NCI-H345 (cell line): ENCODE measurements around the gene GOLGA6D.
"Not testable (repeated sequence)": the region's sequence is repeated elsewhere in the genome, so short reads cannot be mapped to it uniquely, and the experiment has no call there.

ENCODE experiments used
- DNase-seq: peaks from one replicate; lab custom pipeline; 2025; lab: John Stamatoyannopoulos, UW

The GOLGA6D gene

GRCh38 chr15:75293660-75294059, 11.0 kb downstream of the GOLGA6D start:
- DNase-seq = not testable (repeated sequence)

DNA sequence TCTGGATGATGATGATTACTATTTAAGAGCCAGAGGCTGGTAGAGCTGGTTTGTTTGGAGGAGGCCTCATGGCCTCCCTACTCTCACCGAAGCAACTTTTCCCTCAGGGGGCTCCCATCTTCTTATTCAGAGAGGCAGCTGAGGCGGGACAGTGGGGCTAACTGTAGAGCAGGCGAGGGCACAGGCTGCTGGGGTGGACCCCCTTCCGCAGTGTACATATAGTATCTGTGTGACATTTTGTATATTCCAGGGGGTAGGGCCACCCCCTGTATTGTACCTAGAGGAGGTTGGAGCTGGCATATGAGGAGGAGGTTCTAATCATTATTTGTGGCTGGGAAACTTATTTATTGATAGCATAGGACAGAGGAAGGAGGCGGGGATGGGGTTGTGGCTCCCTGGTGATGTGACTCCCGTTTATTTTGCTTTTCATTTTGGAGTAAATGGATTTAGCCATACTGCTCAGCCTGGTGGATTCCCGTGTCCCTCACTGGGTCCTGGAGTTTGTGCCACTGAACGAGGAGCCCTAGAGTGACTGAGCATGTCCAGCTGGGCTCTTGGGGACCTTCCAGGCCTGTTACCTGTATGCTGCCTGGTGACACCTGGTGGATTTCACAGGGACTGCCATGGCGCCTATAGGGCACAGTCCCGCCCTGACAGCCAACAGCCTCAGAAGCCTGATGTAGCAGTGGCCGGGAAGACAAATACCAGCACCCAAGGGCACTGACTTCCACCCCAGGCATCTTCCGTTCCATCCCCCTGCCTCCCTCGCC, 16.1 kb downstream of the GOLGA6D start:
- DNase-seq = not testable (repeated sequence)

DNA sequence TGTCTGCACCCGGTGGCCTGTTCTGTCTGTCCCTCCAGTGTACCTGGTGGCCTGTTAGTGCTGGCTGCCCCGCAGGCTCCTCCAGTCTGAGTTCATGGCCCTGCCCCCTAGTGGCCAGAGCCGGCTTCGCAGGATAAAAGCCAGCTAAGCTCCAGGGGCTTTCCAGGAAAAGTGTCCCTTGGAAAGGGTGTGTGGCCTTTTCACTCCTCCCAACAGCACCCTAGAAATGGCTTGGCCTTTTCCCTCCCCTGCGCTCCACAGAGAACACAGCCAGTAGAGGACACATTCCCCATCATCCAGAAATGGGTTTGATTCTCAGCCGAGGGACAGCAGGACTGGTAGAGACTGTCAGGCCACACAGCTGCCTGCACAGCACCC, 16.7 kb downstream of the GOLGA6D start:
- not testable (repeated sequence) for DNase-seq

- not testable (repeated sequence) for DNase-seq
These were observed 17.4 kb downstream of the GOLGA6D start for GRCh38 chr15:75300026-75300425.

GRCh38 chr15:75302318-75302717, 19.7 kb downstream of the GOLGA6D start:
- no peak for DNase-seq

- not testable (repeated sequence) for DNase-seq
These were observed 20.1 kb downstream of the GOLGA6D start for GRCh38 chr15:75302753-75303152.

DNA sequence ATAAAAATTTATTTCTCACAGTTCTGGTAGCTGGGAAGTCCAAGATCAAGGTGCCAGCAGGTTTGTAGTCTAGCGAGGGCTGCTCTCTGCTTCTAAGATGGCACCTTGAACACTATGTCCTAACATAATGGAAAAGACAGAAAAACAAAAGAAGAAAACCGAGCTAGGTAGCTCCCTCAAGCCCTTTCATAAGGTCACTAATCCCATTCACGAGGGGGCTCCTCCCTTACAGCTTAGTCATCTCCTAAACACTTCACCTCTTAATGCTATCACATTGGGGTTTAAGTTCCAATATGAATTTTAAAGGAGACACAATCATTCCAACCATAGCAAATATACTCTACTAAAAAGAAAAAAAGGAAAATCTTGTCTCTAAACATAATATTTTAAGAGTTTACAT, 23.6 kb downstream of the GOLGA6D start:
- no peak for DNase-seq

DNA sequence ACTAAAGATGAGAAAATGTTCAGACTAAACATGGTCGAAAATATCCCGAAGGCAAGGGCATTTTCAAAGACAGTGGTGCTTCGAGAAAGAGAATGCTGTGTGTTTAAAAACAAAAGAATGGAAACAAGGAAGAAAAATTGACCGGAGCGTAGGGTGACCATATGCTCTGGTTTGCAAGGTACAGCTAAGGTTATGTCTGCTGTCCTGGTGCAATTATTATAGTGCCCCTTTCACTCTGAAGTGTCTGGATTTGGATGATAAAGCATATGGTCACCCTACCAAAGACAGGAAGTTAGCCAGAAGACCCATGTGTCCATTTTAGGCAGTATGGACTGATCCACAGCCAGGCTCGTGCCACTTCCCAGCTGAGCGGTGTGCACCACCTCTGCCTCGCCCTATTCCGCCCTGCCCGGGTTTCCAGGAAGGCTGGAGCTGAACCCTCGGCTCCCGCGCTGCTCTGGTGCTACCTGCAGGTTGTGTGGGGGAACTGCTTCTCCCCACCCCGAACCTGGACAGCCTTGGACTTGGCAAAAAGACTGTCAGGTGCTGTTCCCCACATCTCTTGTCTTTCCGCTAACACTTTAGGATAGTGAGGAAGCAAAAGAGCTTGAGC, 25.2 kb downstream of the GOLGA6D start:
- peak; percentile 11 for DNase-seq

- DNase-seq = no peak
These were observed 27.1 kb downstream of the GOLGA6D start for GRCh38 chr15:75309711-75310110.

- DNase-seq = not testable (repeated sequence)
These were observed 29.9 kb downstream of the GOLGA6D start for GRCh38 chr15:75312548-75312947.

DNA sequence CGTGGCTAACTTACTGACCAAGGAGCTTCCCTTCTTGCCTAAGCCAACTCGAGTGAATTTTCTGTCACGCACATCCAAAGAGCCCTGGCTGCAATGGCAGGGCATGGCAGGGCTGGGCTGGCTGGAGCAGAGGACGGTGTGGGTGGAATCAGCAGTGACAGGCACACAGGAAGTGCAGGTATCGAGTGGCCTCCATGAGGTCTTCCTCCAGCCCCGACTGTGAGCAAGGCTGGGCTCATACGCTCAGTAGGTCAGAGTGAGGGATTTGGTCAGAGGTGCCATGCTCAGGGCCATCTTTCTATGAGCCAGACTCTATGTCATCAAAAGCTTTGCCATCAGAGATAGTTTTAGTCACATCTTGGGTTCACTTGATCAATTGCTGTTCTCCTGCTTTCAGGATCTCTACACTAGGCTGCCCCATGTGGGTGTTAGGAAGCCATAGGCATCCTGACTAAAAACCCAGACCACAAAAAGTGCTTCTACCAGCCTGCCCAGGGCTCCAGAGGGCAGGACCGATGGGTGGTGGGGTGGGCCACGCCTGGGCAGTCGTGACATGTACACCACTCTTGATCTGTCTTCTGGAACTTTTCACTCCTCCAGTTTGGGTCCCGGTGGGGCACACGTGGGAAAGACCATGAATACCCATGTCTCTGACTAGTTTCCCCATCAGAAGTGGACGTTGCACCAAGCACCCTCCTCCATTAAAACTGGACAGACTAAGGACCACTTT, 30.6 kb downstream of the GOLGA6D start:
- no peak for DNase-seq

- DNase-seq = no peak
These were observed 32.1 kb downstream of the GOLGA6D start for GRCh38 chr15:75314552-75315290.

DNA sequence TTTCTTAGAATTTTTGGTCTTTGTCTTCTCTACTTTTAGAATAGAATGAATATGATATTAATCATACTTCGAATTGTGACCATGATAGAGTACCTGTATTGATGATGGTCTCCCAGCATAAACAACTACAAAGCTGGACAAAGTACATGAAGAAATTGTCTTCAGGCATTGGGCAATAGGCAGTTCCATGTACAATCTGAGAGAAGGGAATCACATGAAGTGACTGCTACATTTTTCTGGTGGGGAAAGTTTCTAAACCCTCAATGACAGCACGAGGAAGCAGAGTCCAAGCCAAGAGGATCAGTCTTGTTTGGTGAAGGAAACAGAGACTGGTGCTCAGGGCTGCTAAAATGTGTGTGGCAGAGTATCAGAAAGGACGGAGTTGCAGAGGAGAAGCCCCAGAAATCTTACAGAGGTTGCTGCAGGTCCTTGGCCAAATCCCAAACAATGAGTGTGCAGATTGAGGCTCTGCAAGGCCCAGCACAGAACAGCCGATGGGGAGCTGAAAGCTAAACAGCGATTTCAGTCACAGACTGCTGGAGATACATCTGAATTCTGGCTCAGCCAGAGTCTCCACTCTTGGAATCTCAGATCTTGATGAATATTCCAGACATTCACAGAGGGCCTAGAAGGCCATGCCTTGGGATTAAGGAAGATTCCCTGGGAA, 36.7 kb downstream of the GOLGA6D start:
- DNase-seq = not testable (repeated sequence)

DNA sequence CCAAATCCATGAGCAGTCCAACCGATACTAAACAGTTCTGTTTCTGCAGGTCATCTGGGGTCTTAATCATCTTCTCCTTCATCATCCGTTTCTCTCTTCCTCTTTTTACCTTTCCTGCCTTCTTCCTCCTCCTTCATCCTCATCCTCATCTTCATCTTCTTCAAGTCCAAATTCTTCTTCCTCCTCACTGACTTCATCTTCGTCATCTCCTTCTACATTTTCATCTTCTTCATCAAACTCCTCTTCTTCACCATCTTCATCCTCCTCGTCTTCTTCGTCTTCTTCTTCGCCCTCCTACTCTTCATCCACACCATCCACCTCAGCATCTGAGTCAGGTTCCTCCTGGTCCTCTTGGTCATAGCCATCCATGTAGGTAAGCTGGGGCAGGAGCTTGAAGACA, 39.1 kb downstream of the GOLGA6D start:
- DNase-seq = no peak

GRCh38 chr15:75325922-75326321, 43.3 kb downstream of the GOLGA6D start:
- DNase-seq = no peak

DNA sequence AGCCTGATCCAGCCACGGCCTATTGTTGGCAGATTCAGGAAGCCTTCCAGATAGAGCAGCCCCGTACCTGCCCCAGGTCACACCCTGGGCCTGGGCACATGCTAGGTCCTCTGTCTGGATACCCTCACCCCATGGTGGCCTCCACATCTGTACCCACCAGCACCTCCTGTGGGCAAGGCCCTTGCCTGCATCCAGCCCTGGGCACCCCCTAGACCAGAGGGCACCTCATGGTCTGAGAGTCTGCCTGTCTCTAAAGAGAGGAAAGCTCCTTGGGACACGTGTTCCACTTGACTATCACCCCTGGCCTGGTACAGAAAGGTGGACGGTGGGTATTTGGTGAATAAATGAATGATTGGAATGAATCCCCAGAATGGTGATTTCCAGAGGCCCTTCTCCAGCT, 44.4 kb downstream of the GOLGA6D start:
- DNase-seq = no peak

DNA sequence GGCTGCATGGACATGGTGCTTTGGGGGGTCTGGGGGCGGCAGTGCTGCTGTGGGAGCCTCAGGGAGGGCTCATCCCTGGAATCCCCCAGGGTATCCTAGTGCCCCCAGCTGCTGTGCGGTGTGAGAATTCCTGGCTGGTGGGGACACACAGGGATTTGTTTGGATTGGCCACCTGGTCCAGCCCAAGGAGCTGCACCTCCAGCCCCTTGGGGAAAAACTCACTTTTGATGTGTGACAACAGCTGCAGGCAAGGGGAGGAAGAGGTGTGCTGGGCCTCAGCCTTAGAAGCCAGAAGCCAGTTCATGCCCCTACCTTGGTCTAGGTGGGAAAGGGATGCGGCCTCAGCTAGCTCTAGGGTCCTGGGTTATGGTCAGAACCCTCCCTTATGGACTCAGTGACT, 44.9 kb downstream of the GOLGA6D start:
- no peak for DNase-seq

DNA sequence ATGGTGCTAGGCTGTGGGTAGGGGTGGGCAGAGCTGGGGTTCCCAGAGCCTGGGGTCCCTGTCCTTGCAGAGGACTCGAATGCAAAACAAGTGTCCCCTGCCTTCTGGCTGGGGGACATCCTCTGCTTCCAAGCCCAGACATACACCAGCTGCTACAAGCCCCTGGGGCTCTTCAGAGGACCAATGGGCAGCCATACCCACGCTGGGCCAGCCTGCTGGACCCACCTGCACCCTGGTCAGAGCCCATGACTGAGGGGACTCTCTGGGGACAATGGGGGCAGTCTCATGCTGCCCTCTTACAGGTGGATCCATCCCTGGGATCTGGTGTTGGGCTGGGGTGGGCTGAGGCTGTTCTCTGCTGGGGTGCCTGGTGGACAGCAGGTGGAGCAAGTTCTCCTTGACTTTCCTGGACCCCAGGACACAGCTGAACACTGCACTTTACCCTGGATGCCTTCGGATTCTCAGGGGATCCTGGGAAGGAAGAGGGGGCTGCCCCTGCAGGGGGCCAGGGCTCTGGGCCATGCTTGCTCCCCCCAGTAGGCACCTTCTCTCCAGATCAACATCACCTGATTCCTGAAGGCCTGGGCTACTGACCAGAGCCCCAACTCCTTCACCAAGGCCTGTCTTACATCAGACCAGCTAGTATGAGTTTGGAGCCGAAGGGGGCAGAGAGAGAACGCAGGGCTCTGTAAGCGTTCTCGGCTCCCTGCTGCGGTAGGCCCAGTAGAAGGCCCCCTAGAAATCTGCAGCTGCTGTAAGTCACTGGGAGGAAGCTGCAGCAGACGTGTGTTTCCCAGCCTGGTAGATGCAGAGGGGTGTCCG, 46.1 kb downstream of the GOLGA6D start:
- no peak for DNase-seq

DNA sequence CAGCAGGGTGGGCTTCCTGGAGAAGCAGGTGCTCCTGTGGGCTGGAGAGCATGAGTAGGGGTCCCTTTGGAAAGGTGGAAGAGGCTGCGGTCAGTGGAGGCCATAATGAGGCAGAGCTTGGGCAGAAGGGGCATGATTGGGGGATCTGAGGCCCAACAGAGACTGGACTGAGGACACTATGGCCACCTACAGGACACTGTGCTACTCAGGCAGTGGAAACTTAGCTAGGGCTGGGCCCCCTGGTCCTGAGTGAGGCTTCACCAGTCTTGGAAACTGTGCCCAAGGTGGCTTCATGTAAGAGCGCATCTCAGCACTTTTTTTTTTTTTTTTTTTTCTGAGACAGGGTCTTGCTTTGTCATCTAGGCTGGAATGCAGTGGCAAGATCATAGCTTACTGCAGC, 46.9 kb downstream of the GOLGA6D start:
- no peak for DNase-seq

DNA sequence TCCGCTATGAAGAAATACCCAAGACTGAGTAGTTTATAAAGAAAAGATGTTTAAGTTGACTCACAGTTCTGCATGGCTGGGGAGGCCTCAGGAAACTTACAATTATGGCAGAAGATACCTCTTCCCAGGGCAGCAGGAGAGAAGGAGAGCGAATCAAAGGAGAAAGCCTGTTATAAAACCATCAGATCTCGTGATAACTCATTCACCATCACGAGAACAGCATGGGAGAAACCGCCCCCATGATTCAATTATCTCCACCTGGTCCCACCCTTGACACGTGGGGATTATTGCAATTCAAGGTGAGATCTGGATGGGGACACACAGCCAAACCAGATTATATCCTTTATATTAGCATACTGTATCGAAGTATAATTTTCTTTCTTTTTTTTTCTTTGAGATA, 49.5 kb downstream of the GOLGA6D start:
- not testable (repeated sequence) for DNase-seq
